Esophagus muscularis mucosa (tissue), 4 donors: ENCODE data around the gene DCTN3. TPM values are rescaled to one million over a fixed set of nuclear protein-coding genes. Genes with fewer than 3 reads are reported as not detected.

ENCODE experiments used
- DNase-seq: peaks from one replicate; pipeline ENCODE4 v3.0.0-alpha.2; 2017; ENCODE audit errors: extremely low spot score
- H3K27ac ChIP-seq, 4 donors: fragments of 200-600 bp; sonication (generic); replicated peaks in 1 of 4; 1 replicate in 3 of 4; 2 replicates in 1 of 4; pipeline ENCODE4 v1.5.1; 2016 to 2019; ENCODE audit warnings: mild to moderate bottlenecking in 1 of 4
- H3K27me3 ChIP-seq, 4 donors: fragments of 200-600 bp; sonication (generic); one replicate each; pipeline versions ENCODE4 v1.5.1 to v1.6.0; 2016 to 2019
- H3K36me3 ChIP-seq, 4 donors: fragments of 200-600 bp; sonication (generic); one replicate each; pipeline ENCODE4 v1.5.1; 2016 to 2019
- H3K4me1 ChIP-seq, 4 donors: fragments of 200-600 bp; sonication (generic); one replicate each; pipeline ENCODE4 v1.5.1; 2016 to 2019
- H3K4me3 ChIP-seq, 4 donors: fragments of 200-600 bp; sonication (generic); 1 replicate in 2 of 4; 2 replicates in 2 of 4; pipeline ENCODE4 v1.5.1; 2016 to 2019; ENCODE audit warnings: mild to moderate bottlenecking in 4 of 4, moderate library complexity in 1 of 4
- H3K9me3 ChIP-seq, 4 donors: fragments of 200-600 bp; sonication (generic); 1 replicate in 3 of 4; 2 replicates in 1 of 4; pipeline ENCODE4 v1.5.1; 2016 to 2019
- EP300 ChIP-seq: sonication (generic); formaldehyde crosslinking; IDR thresholded peaks from one replicate; pipeline ENCODE4 v1.6.1; 2017; ENCODE audit warnings: antibody characterized with exemption
- POLR2A ChIP-seq: fragments of 450-650 bp; IDR thresholded peaks from one replicate; pipeline ENCODE4 v1.6.1; 2017; ENCODE audit warnings: antibody characterized with exemption, moderate library complexity, mild to moderate bottlenecking, low read depth
- POLR2AphosphoS5 ChIP-seq, 2 donors: sonication (generic); formaldehyde crosslinking; IDR thresholded peaks; one replicate each; pipeline ENCODE4 v1.6.1; 2017; ENCODE audit warnings: antibody characterized with exemption in 2 of 2
- WGBS: methylation state at CpG from one replicate; pipeline ENCODE4 v1.1.5; 2018; 5-methylcytosine and 5-hydroxymethylcytosine counted together
- intact Hi-C: fragments of 100-400 bp; cut with DNase I; formaldehyde crosslinking; loops from one replicate; pipeline ENCODE4 v1.15.1; 2023
- total RNA-seq, 4 donors: library from RNA; depleted of rRNA; stranded (reverse); fragments of >200 nt; gene quantifications; one replicate each; pipeline versions ENCODE4 v1.1.0 to v1.2.1, GENCODE V29; 2016
- TF ChIP-seq, protein P1 (sequence below), 3 experiments: fragments of 200-600 bp in 2 of 3; fragments of 450-650 bp in 1 of 3; sonication (generic) in 2 of 3; IDR thresholded peaks; one replicate each; pipeline ENCODE4 v1.5.1; 2017 to 2019; ENCODE audit warnings: antibody characterized with exemption in 3 of 3, mild to moderate bottlenecking in 2 of 3, moderate library complexity in 1 of 3

Gene DCTN3
- total RNA-seq, 4 donors from 2014 or later, result 104 to 129 (median 113) TPM

DNA sequence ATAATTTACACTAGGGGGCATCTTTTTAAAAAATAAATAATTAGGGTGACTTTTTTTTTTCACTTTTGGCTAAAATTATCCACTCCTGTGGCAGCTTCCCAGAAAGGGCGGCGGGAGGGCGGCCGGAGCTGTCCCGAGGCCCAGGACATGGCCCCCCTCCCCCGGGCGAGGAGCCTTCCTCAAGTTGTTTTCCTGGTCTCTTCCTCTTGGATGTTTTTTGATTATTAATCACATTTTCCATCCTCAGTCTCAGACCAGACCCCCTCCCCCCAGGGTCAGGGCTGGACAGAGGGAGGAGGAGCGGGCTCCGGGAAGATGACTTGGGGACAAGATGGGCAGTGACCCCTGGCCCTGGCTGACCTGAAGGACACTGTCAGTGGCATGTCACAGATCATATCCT is 26.1 kb downstream of the DCTN3 start:
- Histone ChIP-seq H3K27me3 (peaks cover 0 to 50% (median 5%) of the 10 kb centered on the region in 4 donors), H3K36me3 (no peaks in the 10 kb centered on the region), H3K4me1 (peaks cover 31 to 54% (median 51%) of the 10 kb centered on the region in 4 donors), H3K9me3 (no peaks in the 10 kb centered on the region), H3K4me3 (no peak overlapping the region), H3K27ac (peak overlapping the region; percentile 28 to 72 (median 48))
- DNase-seq, result no peak
- intact Hi-C loops, result loop anchor here (10.0 kb wide), 2 partner anchors 61 to 159 kb away; partner anchors contain the start of gene IL11RA
- TF ChIP-seq EP300 (no peak), POLR2A (no peak), POLR2AphosphoS5 (IDR thresholded peaks at IDR 0.05) (no peak)
- TF ChIP-seq, protein P1, sequence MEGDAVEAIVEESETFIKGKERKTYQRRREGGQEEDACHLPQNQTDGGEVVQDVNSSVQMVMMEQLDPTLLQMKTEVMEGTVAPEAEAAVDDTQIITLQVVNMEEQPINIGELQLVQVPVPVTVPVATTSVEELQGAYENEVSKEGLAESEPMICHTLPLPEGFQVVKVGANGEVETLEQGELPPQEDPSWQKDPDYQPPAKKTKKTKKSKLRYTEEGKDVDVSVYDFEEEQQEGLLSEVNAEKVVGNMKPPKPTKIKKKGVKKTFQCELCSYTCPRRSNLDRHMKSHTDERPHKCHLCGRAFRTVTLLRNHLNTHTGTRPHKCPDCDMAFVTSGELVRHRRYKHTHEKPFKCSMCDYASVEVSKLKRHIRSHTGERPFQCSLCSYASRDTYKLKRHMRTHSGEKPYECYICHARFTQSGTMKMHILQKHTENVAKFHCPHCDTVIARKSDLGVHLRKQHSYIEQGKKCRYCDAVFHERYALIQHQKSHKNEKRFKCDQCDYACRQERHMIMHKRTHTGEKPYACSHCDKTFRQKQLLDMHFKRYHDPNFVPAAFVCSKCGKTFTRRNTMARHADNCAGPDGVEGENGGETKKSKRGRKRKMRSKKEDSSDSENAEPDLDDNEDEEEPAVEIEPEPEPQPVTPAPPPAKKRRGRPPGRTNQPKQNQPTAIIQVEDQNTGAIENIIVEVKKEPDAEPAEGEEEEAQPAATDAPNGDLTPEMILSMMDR (IDR thresholded peaks at IDR 0.05), result no peak
- WGBS, result 60% methylated on average over 9 of the region's 9 CpGs

GRCh38 chr9:34592895-34593601 is 27.2 kb downstream of the DCTN3 start:
- DNase-seq, result no peak
- peak overlapping the region in 3 of 4 donors; percentile 13 to 30 (median 22) for H3K4me3 ChIP-seq
- TF ChIP-seq, protein P1 (IDR thresholded peaks at IDR 0.05), result no peak
- TF ChIP-seq POLR2A (no peak), EP300 (no peak), POLR2AphosphoS5 (IDR thresholded peaks at IDR 0.05) (no peak)
- 27% methylated on average over 3 of the region's 26 CpGs for WGBS
- H3K9me3 ChIP-seq, result no peaks in the 10 kb centered on the region
- intact Hi-C loops, result loop anchor here (10.0 kb wide), 2 partner anchors 62 to 158 kb away; partner anchors contain the start of gene IL11RA
- H3K4me1 ChIP-seq, result peaks cover 39 to 63% (median 60%) of the 10 kb centered on the region in 4 donors
- no peaks in the 10 kb centered on the region for H3K36me3 ChIP-seq
- peaks cover 4 to 61% (median 15%) of the 10 kb centered on the region in 4 donors for H3K27me3 ChIP-seq
- H3K27ac ChIP-seq, result peak overlapping the region; percentile 15 to 72 (median 48)

DNA sequence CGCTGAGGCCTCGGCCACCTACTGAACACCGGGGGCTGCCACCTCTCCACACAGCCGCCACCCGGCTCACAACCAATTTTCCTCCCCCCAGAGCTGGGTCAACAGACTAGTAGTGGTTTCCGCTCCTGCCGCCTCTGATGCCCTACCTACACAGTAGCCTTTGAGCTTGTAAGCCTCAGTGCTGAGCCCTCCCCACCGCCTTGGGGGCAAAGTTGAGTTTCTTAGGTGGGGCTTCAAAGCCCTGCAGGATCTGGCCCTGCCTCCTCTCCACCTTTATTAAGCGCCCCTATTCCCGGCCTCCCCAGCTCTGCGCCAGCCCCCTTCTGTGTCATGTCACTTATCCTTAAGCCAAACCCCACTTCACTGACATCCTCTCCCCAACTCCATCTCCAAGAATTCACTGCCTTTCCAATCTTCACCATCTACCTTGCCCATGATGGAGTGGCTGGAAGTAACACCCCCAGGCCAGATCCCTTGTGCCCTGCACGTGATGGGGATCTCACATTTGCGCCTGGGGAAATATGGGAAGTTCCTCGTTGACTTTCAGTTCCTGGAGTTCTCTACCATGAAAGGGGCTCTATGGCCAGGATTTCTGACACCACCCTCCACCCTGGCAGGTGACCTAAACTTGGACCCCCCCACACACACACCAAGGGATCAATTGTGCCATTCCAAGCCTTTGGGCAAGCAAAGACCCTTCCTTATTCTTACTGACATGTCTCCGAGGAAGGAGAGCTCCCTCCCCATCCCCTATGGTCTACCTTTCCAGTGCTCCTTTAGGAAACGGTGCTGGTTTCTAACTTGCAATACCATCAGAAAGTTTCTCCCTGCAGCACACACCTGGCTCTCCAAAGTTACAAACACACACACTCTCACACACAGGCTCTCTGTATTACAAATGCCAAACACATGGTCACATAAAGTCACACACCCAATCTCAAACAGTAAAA is 28.1 kb downstream of the DCTN3 start:
- intact Hi-C loops, result loop anchor here (1.0 to 10.0 kb wide), 4 partner anchors 44 to 189 kb away; partner anchors contain the start of gene IL11RA
- peak overlapping the region in 1 of 4 donors; percentile 72 for H3K4me3 ChIP-seq
- H3K27ac ChIP-seq, result no peak overlapping the region
- no peak for TF ChIP-seq EP300
- TF ChIP-seq, protein P1 (IDR thresholded peaks at IDR 0.05), result no peak
- TF ChIP-seq POLR2AphosphoS5 (IDR thresholded peaks at IDR 0.05), result no peak
- TF ChIP-seq POLR2A, result no peak
- DNase-seq, result no peak
- H3K27me3 ChIP-seq, result peaks cover 4 to 70% (median 18%) of the 10 kb centered on the region in 4 donors
- WGBS, result 42% methylated on average over 12 of the region's 16 CpGs
- peaks cover 39 to 63% (median 60%) of the 10 kb centered on the region in 4 donors for H3K4me1 ChIP-seq
- H3K9me3 ChIP-seq, result no peaks in the 10 kb centered on the region
- H3K36me3 ChIP-seq, result no peaks in the 10 kb centered on the region

- peak; percentile 95 for DNase-seq
These were observed 28.9 kb downstream of the DCTN3 start for GRCh38 chr9:34591248-34591916.

More at GRCh38 chr9:34591248-34591916, 28.9 kb downstream of the DCTN3 start:
- peaks cover 4 to 78% (median 26%) of the 10 kb centered on the region in 4 donors for H3K27me3 ChIP-seq
- H3K36me3 ChIP-seq, result no peaks in the 10 kb centered on the region
- H3K4me3 ChIP-seq, result peak overlapping the region; percentile 62 to 72 (median 64)
- peak overlapping the region in 2 of 4 donors; percentile 10 to 45 for H3K27ac ChIP-seq
- intact Hi-C loops, result loop anchor here (1.0 to 10.0 kb wide), 4 partner anchors 43 to 189 kb away; partner anchors contain the start of gene IL11RA
- TF ChIP-seq POLR2AphosphoS5 (IDR thresholded peaks at IDR 0.05) (peak in 1 of 2 donors; percentile 47), POLR2A (no peak)
- TF ChIP-seq, protein P1 (IDR thresholded peaks at IDR 0.05), result peak; percentile 86 to 96 (median 87)
- WGBS, result 43% methylated on average over 17 of the region's 60 CpGs
- H3K9me3 ChIP-seq, result no peaks in the 10 kb centered on the region
- H3K4me1 ChIP-seq, result peaks cover 39 to 63% (median 60%) of the 10 kb centered on the region in 4 donors
